CD8-positive, alpha-beta memory T cell (primary cell): ENCODE results near the gene DCAF11. TPM values are rescaled to one million over a fixed set of nuclear protein-coding genes. Genes with fewer than 3 reads are reported as not detected.
A peak's percentile ranks its signal among the peaks of the same experiment; 100 is the strongest.

Source experiments
- CTCF ChIA-PET: fragments of 350-600 bp; sonication (Branson Sonifier 250); formaldehyde crosslinking; loops from one replicate; lab custom pipeline; 2021; ENCODE audit warnings: antibody characterized with exemption; lab: Charles Lee
- POLR2A ChIA-PET: fragments of 350-600 bp; sonication (Branson Sonifier 250); formaldehyde crosslinking; loops from one replicate; lab custom pipeline; 2021; ENCODE audit warnings: antibody characterized with exemption; lab: Charles Lee
- DNase-seq, 5 donors: peaks; one replicate each; pipeline versions ENCODE4 v3.0.0 to v3.0.0-alpha.2; 2020 to 2022; ENCODE audit warnings: mixed read lengths in 1 of 5
- H3K27ac ChIP-seq: one replicate; pipeline ENCODE4 v1.7.0; 2013; ENCODE audit warnings: low read depth, mild to moderate bottlenecking, low read length, moderate library complexity
- H3K27me3 ChIP-seq: 2 replicates; pipeline ENCODE4 v1.7.0; 2013; ENCODE audit warnings: low read length, mild to moderate bottlenecking; ENCODE audit not compliant: insufficient read depth, poor library complexity, severe bottlenecking
- H3K36me3 ChIP-seq: 2 replicates; pipeline ENCODE4 v1.7.0; 2013; ENCODE audit warnings: mild to moderate bottlenecking, low read length, moderate library complexity; ENCODE audit not compliant: insufficient read depth
- H3K4me1 ChIP-seq: 2 replicates; pipeline ENCODE4 v1.7.0; 2013; ENCODE audit warnings: mild to moderate bottlenecking, low read length, moderate library complexity; ENCODE audit not compliant: insufficient read depth
- H3K4me3 ChIP-seq: 2 replicates; pipeline ENCODE4 v1.7.0; 2013; ENCODE audit warnings: mild to moderate bottlenecking, low read length
- H3K9me3 ChIP-seq: 2 replicates; pipeline ENCODE4 v1.7.0; 2013; ENCODE audit warnings: mild to moderate bottlenecking, low read length
- H3K27ac Mint-ChIP-seq, 8 donors: one replicate each; pipeline ENCODE4 v1.8.0; 2020 to 2021; ENCODE audit warnings: mixed read lengths in 8 of 8, mild to moderate bottlenecking in 6 of 8, inconsistent platforms in 3 of 8, moderate library complexity in 3 of 8
- H3K27me3 Mint-ChIP-seq, 2 donors: one replicate each; pipeline ENCODE4 v1.8.0; 2020 to 2021; ENCODE audit warnings: mixed read lengths in 2 of 2, mild to moderate bottlenecking in 1 of 2, moderate library complexity in 1 of 2
- H3K36me3 Mint-ChIP-seq, 3 donors: one replicate each; pipeline ENCODE4 v1.8.0; 2020 to 2021; ENCODE audit warnings: mixed read lengths in 3 of 3, inconsistent platforms in 1 of 3, mild to moderate bottlenecking in 1 of 3
- H3K4me1 Mint-ChIP-seq, 3 donors: one replicate each; pipeline ENCODE4 v1.8.0; 2020 to 2021; ENCODE audit warnings: mixed read lengths in 3 of 3, inconsistent platforms in 1 of 3, mild to moderate bottlenecking in 1 of 3
- H3K4me3 Mint-ChIP-seq, 7 donors: one replicate each; pipeline ENCODE4 v1.8.0; 2020 to 2021; ENCODE audit warnings: mixed read lengths in 7 of 7, mild to moderate bottlenecking in 6 of 7, moderate library complexity in 4 of 7, inconsistent platforms in 2 of 7
- H3K9me3 Mint-ChIP-seq, 5 donors: one replicate each; pipeline ENCODE4 v1.8.0; 2020 to 2022; ENCODE audit warnings: mixed read lengths in 5 of 5, mild to moderate bottlenecking in 3 of 5, moderate library complexity in 2 of 5, inconsistent platforms in 1 of 5
- polyA plus RNA-seq: library from polyadenylated mRNA; unstranded; fragments of 300-500 nt; fragmentation: Illumina TruSeq; gene quantifications from one replicate; pipeline ENCODE4 v1.2.3, GENCODE V29; 2021
- total RNA-seq, 2 experiments: library from RNA; stranded (reverse); gene quantifications; one replicate each; pipeline ENCODE4 v1.2.3, GENCODE V29; 2021

Gene DCAF11
- total and polyA plus RNA-seq, 3 experiments from 2014 or later, result 69.0 to 83.9 (median 72.4) TPM

GRCh38 chr14:24093901-24094840 lies 20.4 kb upstream of the DCAF11 start, which contains the start of gene PCK2:
Gene PCK2, plus strand, starts transcription at chr14:24094311. Its CDS starts 95 bp downstream, at chr14:24094406.
- Histone ChIP-seq H3K27ac (peak within 1 kb of the TSS; percentile 83), H3K9me3 (no peaks in the 10 kb centered on the region), H3K4me3 (peak within 1 kb of the TSS; percentile 93), H3K27me3 (no peaks in the 10 kb centered on the region), H3K36me3 (no peaks in the 10 kb centered on the region), H3K4me1 (peaks cover 16% of the 10 kb centered on the region)
- Mint-ChIP-seq H3K4me3 (peak within 1 kb of the TSS; percentile 93 to 99 (median 97)), H3K36me3 (peaks cover 0 to 21% (median 1%) of the 10 kb centered on the region in 3 donors), H3K9me3 (no peaks in the 10 kb centered on the region), H3K4me1 (peaks cover 28 to 37% (median 37%) of the 10 kb centered on the region in 3 donors), H3K27ac (peak within 1 kb of the TSS; percentile 65 to 98 (median 95)), H3K27me3 (no peaks in the 10 kb centered on the region)
- CTCF ChIA-PET, result interaction anchor here (0.9 to 12.1 kb wide), 7 partner anchors 11 to 148 kb away, joined by 3 to 185 read pairs (median 5); partner anchors contain the start of genes CARMIL3 and TINF2
- POLR2A ChIA-PET, result interaction anchor here (1.0 to 4.9 kb wide), 4 partner anchors 13 to 119 kb away, joined by 5 to 29 read pairs (median 16); partner anchors contain the start of genes CHMP4A, DCAF11 and NRL
- DNase-seq, result peak; percentile 63 to 77 (median 67)

- H3K36me3 ChIP-seq, result no peaks in the 10 kb centered on the region
- Mint-ChIP-seq H3K4me1 (peaks cover 28 to 34% (median 32%) of the 10 kb centered on the region in 3 donors), H3K36me3 (peaks cover 0 to 28% (median 4%) of the 10 kb centered on the region in 3 donors), H3K27me3 (no peaks in the 10 kb centered on the region), H3K4me3 (peak overlapping the region; percentile 93 to 99 (median 97)), H3K27ac (peak overlapping the region; percentile 65 to 98 (median 95)), H3K9me3 (no peaks in the 10 kb centered on the region)
- ChIA-PET CTCF (interaction anchor here (0.6 to 12.1 kb wide), 5 partner anchors 11 to 148 kb away, joined by 3 to 185 read pairs (median 4); partner anchors contain the start of gene TINF2), POLR2A (interaction anchor here (1.4 to 4.9 kb wide), 3 partner anchors 15 to 118 kb away, joined by 5 to 29 read pairs (median 26); partner anchors contain the start of genes CHMP4A, DCAF11 and NRL)
- no peaks in the 10 kb centered on the region for H3K9me3 ChIP-seq
- peaks cover 16% of the 10 kb centered on the region for H3K4me1 ChIP-seq
- no peak for DNase-seq
- H3K27ac ChIP-seq, result peak overlapping the region; percentile 83
- H3K27me3 ChIP-seq, result no peaks in the 10 kb centered on the region
- peak overlapping the region; percentile 93 for H3K4me3 ChIP-seq
Observed at GRCh38 chr14:24094841-24095270, 19.7 kb upstream of the DCAF11 start.

DNA sequence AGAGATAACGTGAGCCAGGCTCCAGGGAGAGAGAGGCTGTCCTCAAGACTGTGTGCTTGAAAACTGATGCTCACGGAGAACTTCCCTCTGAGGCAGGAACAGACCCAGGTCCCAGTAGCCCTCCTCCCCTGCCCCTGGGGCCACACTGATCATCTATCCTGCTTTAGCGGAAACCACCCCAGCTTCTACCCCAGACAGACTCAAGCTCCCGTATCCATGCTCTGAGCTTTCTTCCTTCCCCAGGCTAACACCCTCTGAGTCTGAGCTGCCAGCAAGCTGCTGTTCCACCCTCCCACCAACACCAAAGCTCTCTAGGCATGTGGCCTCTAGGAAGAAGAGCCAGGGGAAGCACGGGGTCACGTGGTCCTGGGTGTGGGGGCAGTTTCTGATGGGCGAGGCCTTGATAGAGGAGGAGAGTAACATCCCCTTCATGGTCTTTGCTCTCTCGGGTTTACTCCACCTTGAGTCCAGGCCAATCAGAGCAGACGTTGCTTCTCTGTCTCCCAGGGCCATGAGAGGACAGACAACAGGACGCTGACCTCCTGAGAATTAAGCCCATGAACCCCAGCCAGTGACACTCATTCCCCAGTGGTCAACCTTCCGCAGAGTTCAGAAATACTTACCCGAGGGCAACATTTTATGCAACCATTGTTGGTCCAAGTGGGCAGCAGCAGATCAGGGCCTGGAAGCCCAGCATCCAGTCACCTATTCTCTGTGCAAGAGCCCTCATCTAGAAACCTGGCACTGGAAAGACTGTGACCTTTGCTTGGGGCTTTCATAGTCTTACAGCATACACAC lies 19.1 kb upstream of the DCAF11 start:
- Mint-ChIP-seq H3K27me3 (no peaks in the 10 kb centered on the region), H3K36me3 (peaks cover 0 to 34% (median 4%) of the 10 kb centered on the region in 3 donors), H3K4me3 (peak overlapping the region; percentile 93 to 99 (median 97)), H3K4me1 (peaks cover 27 to 30% (median 28%) of the 10 kb centered on the region in 3 donors), H3K27ac (peak overlapping the region; percentile 65 to 98 (median 95)), H3K9me3 (no peaks in the 10 kb centered on the region)
- H3K4me3 ChIP-seq, result peak overlapping the region; percentile 93
- H3K4me1 ChIP-seq, result peaks cover 16% of the 10 kb centered on the region
- ChIA-PET POLR2A (interaction anchor here (0.7 to 4.9 kb wide), 4 partner anchors 14 to 118 kb away, joined by 5 to 29 read pairs (median 20); partner anchors contain the start of genes CHMP4A, DCAF11 and NRL), CTCF (interaction anchor here (0.6 to 12.1 kb wide), 7 partner anchors 10 to 147 kb away, joined by 3 to 185 read pairs (median 4); partner anchors contain the start of genes DCAF11, NRL and TINF2)
- no peaks in the 10 kb centered on the region for H3K36me3 ChIP-seq
- no peaks in the 10 kb centered on the region for H3K27me3 ChIP-seq
- DNase-seq, result peak in 3 of 5 donors; percentile 17 to 21 (median 18)
- H3K9me3 ChIP-seq, result no peaks in the 10 kb centered on the region
- peak overlapping the region; percentile 83 for H3K27ac ChIP-seq

- CTCF ChIA-PET, result interaction anchor here (1.3 to 12.1 kb wide), 4 partner anchors 9 to 40 kb away, joined by 4 to 185 read pairs (median 60); partner anchors contain the start of genes DCAF11 and NRL
- Histone ChIP-seq H3K27ac (no peak overlapping the region), H3K27me3 (no peaks in the 10 kb centered on the region), H3K36me3 (no peaks in the 10 kb centered on the region), H3K4me3 (no peak overlapping the region), H3K4me1 (peaks cover 16% of the 10 kb centered on the region), H3K9me3 (no peaks in the 10 kb centered on the region)
- peak overlapping the region; percentile 18 to 83 (median 50) for H3K4me3 Mint-ChIP-seq
- POLR2A ChIA-PET, result interaction anchor here (0.8 kb wide), 1 partner anchor 1536 kb away, joined by 3 read pairs; no protein-coding TSS in a partner anchor
- H3K9me3 Mint-ChIP-seq, result no peaks in the 10 kb centered on the region
- peaks cover 24 to 28% (median 25%) of the 10 kb centered on the region in 3 donors for H3K4me1 Mint-ChIP-seq
- DNase-seq, result no peak
- H3K27me3 Mint-ChIP-seq, result no peaks in the 10 kb centered on the region
- peak overlapping the region in 7 of 8 donors; percentile 13 to 87 (median 70) for H3K27ac Mint-ChIP-seq
- H3K36me3 Mint-ChIP-seq, result peaks cover 0 to 45% (median 8%) of the 10 kb centered on the region in 3 donors
Observed at GRCh38 chr14:24096545-24097181, 17.9 kb upstream of the DCAF11 start.

GRCh38 chr14:24098229-24098926 lies 16.2 kb upstream of the DCAF11 start:
- Mint-ChIP-seq H3K4me3 (no peak overlapping the region), H3K27me3 (no peaks in the 10 kb centered on the region), H3K36me3 (peaks cover 3 to 57% (median 12%) of the 10 kb centered on the region in 3 donors), H3K4me1 (peaks cover 20 to 23% (median 22%) of the 10 kb centered on the region in 3 donors), H3K27ac (peak overlapping the region in 1 of 8 donors; percentile 54), H3K9me3 (no peaks in the 10 kb centered on the region)
- Histone ChIP-seq H3K4me1 (peaks cover 15% of the 10 kb centered on the region), H3K27me3 (no peaks in the 10 kb centered on the region), H3K4me3 (no peak overlapping the region), H3K36me3 (no peaks in the 10 kb centered on the region), H3K9me3 (no peaks in the 10 kb centered on the region), H3K27ac (no peak overlapping the region)
- ChIA-PET CTCF (interaction anchor here (1.2 to 12.1 kb wide), 2 partner anchors 7 to 15 kb away, joined by 4 to 185 read pairs; no protein-coding TSS in a partner anchor), POLR2A (no interaction called here)
- no peak for DNase-seq

DNA sequence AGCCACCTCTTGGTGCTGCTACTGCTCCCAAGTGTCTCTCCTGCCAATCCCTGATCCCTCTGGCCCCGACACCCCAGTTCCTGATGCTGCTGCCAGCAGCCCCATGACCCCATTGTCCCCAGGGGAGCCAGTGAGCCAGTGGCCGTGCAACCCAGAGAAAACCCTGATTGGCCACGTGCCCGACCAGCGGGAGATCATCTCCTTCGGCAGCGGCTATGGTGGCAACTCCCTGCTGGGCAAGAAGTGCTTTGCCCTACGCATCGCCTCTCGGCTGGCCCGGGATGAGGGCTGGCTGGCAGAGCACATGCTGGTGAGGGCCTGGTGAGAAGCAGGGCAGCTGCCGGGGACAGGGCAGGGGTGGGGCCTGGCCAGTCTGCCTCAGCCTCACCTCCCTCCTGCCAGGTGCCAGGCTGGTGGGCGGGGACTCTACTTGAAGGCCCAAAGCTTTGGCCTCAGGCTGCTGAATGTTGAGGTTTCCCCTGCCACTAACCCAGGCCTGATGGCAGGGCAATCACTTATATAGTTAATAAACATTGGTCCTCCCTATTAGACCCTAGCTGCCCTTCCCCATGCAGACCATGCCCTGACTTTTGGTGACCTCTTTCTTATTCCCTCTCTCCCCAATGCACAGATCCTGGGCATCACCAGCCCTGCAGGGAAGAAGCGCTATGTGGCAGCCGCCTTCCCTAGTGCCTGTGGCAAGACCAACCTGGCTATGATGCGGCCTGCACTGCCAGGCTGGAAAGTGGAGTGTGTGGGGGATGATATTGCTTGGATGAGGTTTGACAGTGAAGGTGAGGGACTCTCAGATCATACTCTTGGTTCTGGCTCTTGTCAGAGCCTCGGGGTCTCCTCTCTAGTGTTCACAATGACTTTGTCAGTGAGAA lies 15.4 kb upstream of the DCAF11 start:
- Histone ChIP-seq H3K9me3 (no peaks in the 10 kb centered on the region), H3K4me3 (no peak overlapping the region), H3K36me3 (peaks cover 6% of the 10 kb centered on the region), H3K4me1 (peaks cover 10% of the 10 kb centered on the region), H3K27ac (no peak overlapping the region), H3K27me3 (no peaks in the 10 kb centered on the region)
- no peak for DNase-seq
- peaks cover 3 to 63% (median 14%) of the 10 kb centered on the region in 3 donors for H3K36me3 Mint-ChIP-seq
- ChIA-PET POLR2A (no interaction called here), CTCF (interaction anchor here (1.2 to 12.1 kb wide), 2 partner anchors 6 to 15 kb away, joined by 4 to 185 read pairs; no protein-coding TSS in a partner anchor)
- H3K9me3 Mint-ChIP-seq, result no peaks in the 10 kb centered on the region
- H3K27me3 Mint-ChIP-seq, result no peaks in the 10 kb centered on the region
- H3K4me3 Mint-ChIP-seq, result no peak overlapping the region
- H3K4me1 Mint-ChIP-seq, result peaks cover 15 to 19% (median 17%) of the 10 kb centered on the region in 3 donors
- peak overlapping the region in 2 of 8 donors; percentile 54 to 91 for H3K27ac Mint-ChIP-seq
